Measurements from ENCODE around the gene RBM24. TPM values are rescaled to one million over a fixed set of nuclear protein-coding genes. Genes with fewer than 3 reads are reported as not detected.

The RBM24 gene
- total RNA-seq = 201 TPM

GRCh38 chr6:17281100-17281496, at the start of gene RBM24:
TSS of gene RBM24 (plus strand) at chr6:17281361. CDS start at chr6:17281582, 221 bp downstream.
- peak; percentile 84 for DNase-seq

GRCh38 chr6:17233531-17233930, 47.6 kb upstream of the RBM24 start:
- DNase-seq = no peak

- no peak for DNase-seq
Measured at GRCh38 chr6:17237246-17237645, 43.9 kb upstream of the RBM24 start.

- DNase-seq = no peak
Measured at GRCh38 chr6:17239260-17239659, 41.9 kb upstream of the RBM24 start.

- DNase-seq = no peak
Measured at GRCh38 chr6:17240803-17241500, 40.2 kb upstream of the RBM24 start.

- no peak for DNase-seq
Measured at GRCh38 chr6:17242087-17242486, 39.1 kb upstream of the RBM24 start.

- DNase-seq = no peak
Measured at GRCh38 chr6:17250237-17250636, 30.9 kb upstream of the RBM24 start.

- DNase-seq = no peak
Measured at GRCh38 chr6:17251953-17252352, 29.2 kb upstream of the RBM24 start.

GRCh38 chr6:17258749-17259148, 22.4 kb upstream of the RBM24 start:
- peak; percentile 55 for DNase-seq

GRCh38 chr6:17265570-17265969, 15.6 kb upstream of the RBM24 start:
- no peak for DNase-seq

GRCh38 chr6:17267566-17267965, 13.6 kb upstream of the RBM24 start:
- no peak for DNase-seq

GRCh38 chr6:17268114-17268513, 13.0 kb upstream of the RBM24 start:
- DNase-seq = no peak

GRCh38 chr6:17269840-17270239, 11.3 kb upstream of the RBM24 start:
- peak; percentile 30 for DNase-seq

- DNase-seq = no peak
Measured at GRCh38 chr6:17271628-17272027, 9.5 kb upstream of the RBM24 start.

GRCh38 chr6:17276766-17277165, 4.4 kb upstream of the RBM24 start:
- peak; percentile 57 for DNase-seq

- DNase-seq = no peak
Measured at GRCh38 chr6:17277256-17277655, 3.9 kb upstream of the RBM24 start.

- DNase-seq = peak; percentile 5
Measured at GRCh38 chr6:17278289-17279063, 2.7 kb upstream of the RBM24 start.

- peak; percentile 36 for DNase-seq
Measured at GRCh38 chr6:17280138-17280537, 1.0 kb upstream of the RBM24 start.

- DNase-seq = peak; percentile 91
Measured at GRCh38 chr6:17280552-17281090, 540 bp upstream of the RBM24 start.

- DNase-seq = no peak
Measured at GRCh38 chr6:17281497-17282481, 628 bp downstream of the RBM24 start.

GRCh38 chr6:17283074-17283473, 1.9 kb downstream of the RBM24 start:
- DNase-seq = no peak

- DNase-seq = peak; percentile 91
Measured at GRCh38 chr6:17289630-17290061, 8.5 kb downstream of the RBM24 start.
